A673 (cell line): ENCODE results near the gene CD96. TPM values are rescaled to one million over a fixed set of nuclear protein-coding genes. Genes with fewer than 3 reads are reported as not detected.

Source experiments
- BruUV-seq: library from RNA; stranded (reverse); fragments of 400-500 nt; replicated peaks from 2 replicates; lab custom pipeline; 2021; lab: Mats Ljungman, UMichigan
- CTCF ChIA-PET: fragments of 300-600 bp; sonication (Branson Sonifier 250); formaldehyde crosslinking; loops from one replicate; lab custom pipeline; 2022; ENCODE audit warnings: antibody characterized with exemption; lab: Charles Lee
- POLR2A ChIA-PET: fragments of 300-600 bp; sonication (Branson Sonifier 250); formaldehyde crosslinking; loops from one replicate; lab custom pipeline; 2022; ENCODE audit warnings: antibody characterized with exemption; ENCODE audit not compliant: low non-redundant PET; lab: Charles Lee
- DNase-seq: peaks from one replicate; pipeline ENCODE4 v3.0.0-alpha.2; 2015; ENCODE audit warnings: low spot score
- H3K27ac ChIP-seq: fragments of 200-600 bp; sonication (generic); 2 replicates; pipeline ENCODE4 v1.5.1; 2016; ENCODE audit warnings: mixed run types, low read depth, mild to moderate bottlenecking, mixed read lengths, antibody characterized with exemption, low read length; ENCODE audit not compliant: poor library complexity, severe bottlenecking
- H3K27me3 ChIP-seq: fragments of 200-600 bp; sonication (generic); replicated peaks from 2 replicates; pipeline ENCODE4 v1.6.1; 2017; ENCODE audit warnings: mixed run types, low read depth, mild to moderate bottlenecking, mixed read lengths, antibody characterized with exemption, low read length; ENCODE audit not compliant: insufficient read depth, poor library complexity
- H3K36me3 ChIP-seq: fragments of 200-600 bp; sonication (generic); 2 replicates; pipeline ENCODE4 v1.6.1; 2016; ENCODE audit warnings: mixed run types, mild to moderate bottlenecking, mixed read lengths, antibody characterized with exemption, low read length; ENCODE audit not compliant: insufficient read depth, poor library complexity, severe bottlenecking
- H3K4me1 ChIP-seq: fragments of 200-600 bp; sonication (generic); 2 replicates; pipeline ENCODE4 v1.6.1; 2017; ENCODE audit warnings: mixed run types, mild to moderate bottlenecking, mixed read lengths, antibody characterized with exemption, low read length; ENCODE audit not compliant: insufficient read depth, poor library complexity, severe bottlenecking
- H3K4me3 ChIP-seq: fragments of 200-600 bp; sonication (generic); 2 replicates; pipeline ENCODE4 v1.5.1; 2016; ENCODE audit warnings: low read depth, mixed run types, mild to moderate bottlenecking, mixed read lengths, low read length; ENCODE audit not compliant: poor library complexity, severe bottlenecking
- H3K9me3 ChIP-seq: fragments of 200-600 bp; sonication (generic); 2 replicates; pipeline ENCODE4 v1.6.1; 2016; ENCODE audit warnings: mixed run types, low read depth, mild to moderate bottlenecking, mixed read lengths, antibody characterized with exemption, low read length; ENCODE audit not compliant: poor library complexity, severe bottlenecking
- EZH2 ChIP-seq: fragments of 200-600 bp; sonication (generic); IDR thresholded peaks from 2 replicates; pipeline ENCODE4 v1.6.1; 2017; ENCODE audit warnings: borderline replicate concordance, low read depth, mild to moderate bottlenecking, mixed read lengths, antibody characterized with exemption, low read length; ENCODE audit not compliant: poor library complexity, severe bottlenecking
- intact Hi-C: fragments of 100-400 bp; cut with micrococcal nuclease; formaldehyde crosslinking; loops from one replicate; pipeline ENCODE4 v1.10.0; 2022; ENCODE audit not compliant: unreplicated experiment
- total RNA-seq: library from RNA; stranded (reverse); gene quantifications from 2 replicates; pipeline ENCODE4 v1.2.3, GENCODE V29; 2021
- TF ChIP-seq, protein P1 (sequence below): fragments of 300-800, 200-600 bp; sonication (generic); conservative IDR thresholded peaks from 2 replicates; pipeline ENCODE4 v1.5.1; 2017; ENCODE audit warnings: low read depth, mild to moderate bottlenecking, antibody characterized with exemption, low read length, moderate library complexity, mixed read lengths

CD96 gene
- total RNA-seq, 1 experiment from 2014 or later: not detected

DNA sequence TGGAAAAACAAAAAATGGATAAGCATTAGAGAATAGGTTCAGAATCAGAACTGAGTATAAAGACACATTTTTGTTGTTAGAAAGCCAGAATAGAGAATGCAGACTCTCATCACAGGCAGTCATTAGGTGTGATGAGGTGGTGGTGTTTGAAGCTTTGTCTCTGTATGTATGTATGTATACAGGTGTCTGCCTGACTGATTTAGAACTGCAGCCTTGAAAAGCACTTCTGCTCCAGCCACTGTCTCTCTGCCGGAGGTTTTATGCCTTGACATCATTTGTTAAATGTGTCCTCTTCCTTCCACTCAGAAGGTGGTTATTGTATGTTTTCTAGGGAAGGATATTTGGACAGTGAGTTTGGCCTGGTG is 133.8 kb downstream of the CD96 start:
- intact Hi-C loops: no loop called here

DNA sequence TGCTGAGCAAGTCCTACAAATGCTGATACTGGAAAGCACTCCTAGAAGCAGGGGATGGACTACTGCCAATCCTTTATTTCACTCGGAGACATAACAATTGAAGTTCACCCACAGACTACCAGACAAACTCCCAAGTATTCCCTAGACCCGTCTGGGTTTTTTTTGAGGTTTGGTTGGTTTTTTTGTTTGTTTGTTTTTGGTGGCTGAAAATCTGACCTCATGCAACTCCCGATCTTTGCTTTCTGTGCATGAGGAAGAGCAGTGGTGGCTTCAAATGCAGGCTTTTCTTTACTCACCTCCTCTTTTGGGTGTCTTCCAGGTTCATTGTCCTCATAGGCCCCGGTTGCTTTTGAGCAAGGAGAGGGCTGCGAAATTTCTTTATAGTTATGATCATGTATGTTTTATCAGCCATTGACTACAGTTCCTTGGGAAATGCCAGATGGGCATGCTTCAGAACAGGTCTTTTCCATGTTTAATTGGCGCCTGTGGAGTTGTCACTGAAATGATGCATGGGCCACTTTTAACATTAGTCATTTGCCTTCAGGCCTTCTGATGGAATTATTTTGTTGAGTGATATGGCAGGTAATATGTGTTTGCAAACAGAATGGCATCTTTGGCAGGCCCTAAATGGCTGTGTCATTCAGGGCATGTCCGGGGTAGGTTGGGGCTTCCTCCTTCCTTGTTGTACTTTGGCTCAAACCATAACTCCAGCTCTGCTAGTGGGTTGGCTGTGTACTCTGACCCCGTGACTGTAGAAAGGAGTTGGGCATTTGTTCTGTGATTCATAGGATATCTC is 134.4 kb downstream of the CD96 start:
- intact Hi-C loops: no loop called here
- BruUV-seq: no TSS peak
- CTCF ChIA-PET: no interaction called here

More for the DNA sequence above, 133.8 kb downstream of the CD96 start:
- H3K9me3 ChIP-seq: no peaks in the 10 kb centered on the region
- H3K27me3 ChIP-seq: no peaks in the 10 kb centered on the region
- CTCF ChIA-PET: no interaction called here
- H3K4me1 ChIP-seq: peaks cover 6% of the 10 kb centered on the region
- no peak for DNase-seq
- TF ChIP-seq, protein P1, sequence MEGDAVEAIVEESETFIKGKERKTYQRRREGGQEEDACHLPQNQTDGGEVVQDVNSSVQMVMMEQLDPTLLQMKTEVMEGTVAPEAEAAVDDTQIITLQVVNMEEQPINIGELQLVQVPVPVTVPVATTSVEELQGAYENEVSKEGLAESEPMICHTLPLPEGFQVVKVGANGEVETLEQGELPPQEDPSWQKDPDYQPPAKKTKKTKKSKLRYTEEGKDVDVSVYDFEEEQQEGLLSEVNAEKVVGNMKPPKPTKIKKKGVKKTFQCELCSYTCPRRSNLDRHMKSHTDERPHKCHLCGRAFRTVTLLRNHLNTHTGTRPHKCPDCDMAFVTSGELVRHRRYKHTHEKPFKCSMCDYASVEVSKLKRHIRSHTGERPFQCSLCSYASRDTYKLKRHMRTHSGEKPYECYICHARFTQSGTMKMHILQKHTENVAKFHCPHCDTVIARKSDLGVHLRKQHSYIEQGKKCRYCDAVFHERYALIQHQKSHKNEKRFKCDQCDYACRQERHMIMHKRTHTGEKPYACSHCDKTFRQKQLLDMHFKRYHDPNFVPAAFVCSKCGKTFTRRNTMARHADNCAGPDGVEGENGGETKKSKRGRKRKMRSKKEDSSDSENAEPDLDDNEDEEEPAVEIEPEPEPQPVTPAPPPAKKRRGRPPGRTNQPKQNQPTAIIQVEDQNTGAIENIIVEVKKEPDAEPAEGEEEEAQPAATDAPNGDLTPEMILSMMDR: no peak
- no peak for TF ChIP-seq EZH2
- H3K4me3 ChIP-seq: no peak overlapping the region
- POLR2A ChIA-PET: no interaction called here
- BruUV-seq: no TSS peak
- H3K27ac ChIP-seq: no peak overlapping the region
- H3K36me3 ChIP-seq: no peaks in the 10 kb centered on the region

DNA sequence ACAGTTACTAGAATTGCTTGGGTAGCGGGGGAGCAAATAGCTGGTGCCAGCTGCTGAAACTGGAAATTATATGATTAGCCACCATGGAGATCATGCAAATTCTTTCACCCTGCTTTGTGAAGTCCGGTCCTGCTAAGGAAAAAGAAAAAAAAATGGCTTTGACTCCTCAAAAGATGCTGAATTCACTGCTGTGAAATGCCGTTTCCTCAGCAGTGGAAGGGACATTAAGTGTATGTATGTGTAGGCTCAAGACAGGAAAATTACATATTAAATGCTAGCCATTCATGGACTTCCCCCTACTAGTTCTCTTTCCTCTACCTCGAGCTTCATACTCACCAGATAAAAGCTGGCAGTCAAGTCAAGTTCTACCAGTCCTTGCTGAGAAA is 135.0 kb downstream of the CD96 start:
- H3K9me3 ChIP-seq: no peaks in the 10 kb centered on the region
- H3K4me1 ChIP-seq: peaks cover 6% of the 10 kb centered on the region
- ChIA-PET POLR2A (no interaction called here), CTCF (interaction anchor here (0.5 kb wide), 1 partner anchor 312 kb away, joined by 3 read pairs; no protein-coding TSS in a partner anchor)
- H3K4me3 ChIP-seq: no peak overlapping the region
- no peak for TF ChIP-seq EZH2
- TF ChIP-seq, protein P1: no peak
- no peak overlapping the region for H3K27ac ChIP-seq
- no peaks in the 10 kb centered on the region for H3K36me3 ChIP-seq
- DNase-seq: no peak
- no peaks in the 10 kb centered on the region for H3K27me3 ChIP-seq
- BruUV-seq: no TSS peak
- intact Hi-C loops: no loop called here

More for the DNA sequence above, 134.4 kb downstream of the CD96 start:
- H3K27ac ChIP-seq: no peak overlapping the region
- DNase-seq: no peak
- TF ChIP-seq EZH2: no peak
- TF ChIP-seq, protein P1: no peak
- no peaks in the 10 kb centered on the region for H3K27me3 ChIP-seq
- H3K9me3 ChIP-seq: no peaks in the 10 kb centered on the region
- H3K4me1 ChIP-seq: peaks cover 6% of the 10 kb centered on the region
- POLR2A ChIA-PET: no interaction called here
- H3K4me3 ChIP-seq: no peak overlapping the region
- no peaks in the 10 kb centered on the region for H3K36me3 ChIP-seq
